HCEC 1CT (cell line): ENCODE data around the gene MSI2.
"Not testable (repeated sequence)": the region's sequence is repeated elsewhere in the genome, so short reads cannot be mapped to it uniquely, and the experiment has no call there.

Experiments used
- DNase-seq: peaks from one replicate; pipeline ENCODE4 v3.0.0-alpha.2; 2017

Gene MSI2

DNA sequence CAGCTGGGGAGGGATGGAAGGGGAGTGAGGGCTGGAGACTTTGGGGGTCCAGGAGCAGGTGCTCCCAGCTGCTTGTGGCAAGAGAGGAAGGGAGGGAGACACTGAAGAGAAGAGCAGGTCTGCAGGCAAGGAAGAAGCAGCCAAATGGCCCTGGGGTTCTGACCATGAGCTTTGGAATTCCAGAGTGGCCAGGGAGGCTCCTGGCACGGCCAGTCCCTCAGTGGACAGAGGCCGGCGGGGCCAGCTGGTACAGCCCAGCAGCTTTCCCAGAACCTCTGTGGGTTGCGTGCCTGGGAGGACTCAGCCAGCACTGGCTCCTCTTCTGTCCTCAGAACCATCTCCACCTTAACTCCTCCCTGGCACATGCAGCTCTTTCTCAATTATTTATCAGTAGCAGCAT, 233.0 kb downstream of the MSI2 start:
- DNase-seq = no peak

DNA sequence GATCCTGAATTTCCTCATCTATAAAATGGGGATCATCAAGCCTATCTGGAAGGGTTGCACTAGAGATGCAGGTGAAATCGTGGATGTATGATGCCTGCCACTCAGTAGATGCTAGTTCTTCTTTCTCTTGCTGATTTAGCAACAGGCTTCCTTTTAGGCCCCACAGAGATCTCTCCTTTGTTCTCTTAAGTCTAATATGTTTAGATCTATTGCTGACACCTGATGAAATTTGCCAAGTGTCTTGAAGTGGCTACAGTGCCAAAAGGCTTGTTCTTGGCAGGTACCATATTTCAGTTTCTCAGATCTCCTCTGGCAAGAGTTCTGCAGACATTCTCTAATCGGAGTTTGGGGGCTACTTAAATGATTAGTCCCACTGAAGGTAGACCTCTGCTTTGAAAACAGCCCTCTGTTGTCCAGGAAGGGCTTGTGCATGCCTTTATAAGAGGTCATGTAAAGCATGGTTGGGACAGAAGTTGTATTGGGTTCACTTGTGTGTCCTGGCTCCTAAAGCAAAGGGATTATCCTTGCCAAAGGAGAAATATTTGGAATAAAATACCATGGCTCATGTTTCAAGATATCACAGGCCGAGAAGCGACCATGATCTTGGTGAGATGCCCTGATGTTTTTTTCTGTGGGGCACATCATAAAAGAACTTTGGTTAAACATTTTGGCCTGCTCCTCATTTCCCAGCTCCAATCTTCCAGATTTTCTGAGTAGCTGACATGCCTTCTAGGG, 234.0 kb downstream of the MSI2 start:
- DNase-seq = no peak

DNA sequence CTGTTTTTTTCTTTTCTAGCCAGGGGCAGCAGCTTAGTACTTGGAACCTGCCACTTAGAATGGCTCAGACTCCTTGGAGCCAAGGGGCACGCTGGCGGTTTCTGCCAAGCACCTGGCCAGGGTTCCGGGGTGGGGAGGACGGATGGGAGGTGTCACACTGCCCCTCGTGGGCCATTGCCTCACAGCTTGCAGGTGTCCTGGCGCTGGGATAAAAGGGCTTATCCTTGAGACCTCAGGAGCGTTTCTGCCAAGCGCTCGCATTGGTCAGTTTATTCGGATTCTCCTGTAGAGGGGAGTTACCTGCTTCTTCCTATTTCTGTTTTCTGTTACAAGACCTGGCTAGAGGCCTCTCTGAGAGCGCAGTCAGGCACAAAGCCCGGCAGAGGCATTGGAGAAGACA, 234.6 kb downstream of the MSI2 start:
- DNase-seq = no peak

DNA sequence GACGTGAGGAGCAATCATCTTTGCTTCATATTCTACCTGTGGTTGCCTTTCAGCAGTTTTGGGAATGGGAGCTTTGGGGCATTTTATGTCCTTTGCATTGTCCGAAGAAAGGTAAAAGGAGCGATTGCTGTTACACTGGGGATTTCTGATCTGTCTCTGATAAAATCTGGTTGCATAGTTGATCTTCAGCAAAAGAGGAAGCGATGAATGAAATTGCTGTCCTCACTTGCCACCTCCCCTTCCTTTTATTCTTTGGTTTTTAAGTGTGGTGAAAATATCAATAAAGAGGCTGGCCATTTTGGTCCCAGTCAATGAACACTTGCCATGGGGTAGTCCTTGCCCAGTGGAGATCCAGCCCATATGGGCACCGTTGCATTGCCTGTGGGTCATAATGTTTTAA, 236.8 kb downstream of the MSI2 start:
- DNase-seq = no peak

DNA sequence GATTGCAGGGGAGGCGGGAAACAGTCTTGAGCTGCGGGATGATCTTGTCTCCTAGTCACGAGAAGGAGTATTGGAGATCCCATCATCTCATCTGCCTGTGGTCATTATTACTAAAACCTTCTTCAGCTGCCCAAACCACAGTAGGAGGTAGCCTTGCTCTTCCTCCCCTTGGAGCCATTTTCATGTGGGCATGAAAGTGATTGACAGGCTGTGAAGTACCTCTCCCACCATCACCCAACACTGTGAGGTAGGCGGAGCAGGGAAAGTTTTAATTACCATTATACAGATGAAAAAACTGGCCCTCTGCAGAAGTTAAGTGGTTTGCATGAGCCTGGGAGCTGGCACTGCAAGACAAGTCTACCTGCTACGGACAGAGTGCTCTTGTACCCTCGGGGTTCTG, 237.3 kb downstream of the MSI2 start:
- DNase-seq = no peak

DNA sequence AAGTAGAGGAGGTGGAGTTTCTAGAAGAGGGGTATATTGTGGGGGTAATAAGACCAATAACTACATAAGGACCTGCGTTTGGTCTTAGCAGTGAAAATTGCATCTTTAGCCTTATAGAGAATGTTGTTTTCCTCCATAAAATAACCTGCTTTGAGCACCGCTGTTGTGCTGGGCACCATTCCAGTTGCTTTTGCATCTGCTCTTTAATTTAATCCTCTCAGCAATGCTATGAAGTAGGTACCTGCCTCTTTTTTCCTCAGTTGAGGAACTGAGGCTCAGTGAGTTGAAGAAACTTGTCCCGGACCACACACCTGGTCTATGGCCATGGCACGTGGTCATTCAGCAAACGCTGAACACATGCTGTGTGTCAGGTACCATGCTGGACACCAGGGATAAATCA, 238.1 kb downstream of the MSI2 start:
- no peak for DNase-seq

DNA sequence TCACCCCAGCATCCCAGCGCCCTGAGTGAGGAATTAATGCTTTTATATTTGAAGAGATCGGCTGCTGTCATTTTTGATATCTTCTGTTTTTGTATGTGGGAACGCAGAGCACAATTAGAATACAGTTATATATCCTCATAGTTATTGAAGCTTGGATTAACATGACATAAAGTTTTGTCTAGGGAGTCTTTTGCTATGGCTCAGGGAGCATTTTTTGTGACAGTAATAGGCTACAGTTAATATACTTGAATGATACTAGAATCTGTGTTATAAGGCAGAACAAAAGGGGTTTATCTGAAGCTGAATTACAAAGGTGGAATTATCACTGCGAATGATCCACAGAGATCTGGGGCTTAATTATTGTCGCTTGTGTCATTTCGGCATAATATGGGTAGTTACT, 239.4 kb downstream of the MSI2 start:
- DNase-seq = no peak

DNA sequence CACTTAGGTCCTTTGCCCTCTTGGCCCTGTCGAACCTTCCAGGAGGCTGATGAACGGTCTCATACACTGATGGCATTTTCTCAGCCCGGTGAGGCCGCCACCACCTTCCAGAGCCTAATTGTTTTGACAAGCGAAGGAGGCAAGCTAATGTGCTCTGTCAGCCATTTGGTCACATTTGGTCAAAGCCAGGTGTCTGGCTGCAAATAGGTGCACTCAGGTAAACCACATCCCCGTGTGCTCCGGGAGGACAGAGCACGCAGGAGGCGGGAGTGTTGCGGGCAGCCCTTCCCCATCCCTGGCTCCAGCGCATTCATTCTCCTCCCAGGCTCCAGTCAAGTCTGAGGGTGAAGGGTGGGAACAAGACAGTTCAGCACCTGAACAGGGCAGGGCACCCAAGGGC, 240.1 kb downstream of the MSI2 start:
- no peak for DNase-seq

DNA sequence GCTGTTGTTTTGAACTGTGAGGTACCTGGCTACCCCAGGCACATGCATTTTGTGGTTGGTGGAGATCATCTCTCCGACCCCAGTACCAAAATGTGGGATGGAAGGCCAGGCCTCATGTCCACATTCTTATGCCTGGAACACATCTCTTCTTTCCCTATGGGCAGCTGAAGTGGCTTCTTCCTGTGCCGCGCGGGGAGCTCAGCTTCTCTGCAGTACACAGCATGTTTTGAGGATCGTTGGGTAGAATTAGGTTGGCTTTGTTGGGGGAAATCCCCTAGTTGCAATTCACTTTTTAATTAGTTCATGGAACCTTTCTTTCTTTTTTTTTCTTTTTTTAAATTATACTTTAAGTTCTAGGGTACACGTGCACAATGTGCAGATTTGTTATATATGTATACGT, 242.1 kb downstream of the MSI2 start:
- DNase-seq = no peak

DNA sequence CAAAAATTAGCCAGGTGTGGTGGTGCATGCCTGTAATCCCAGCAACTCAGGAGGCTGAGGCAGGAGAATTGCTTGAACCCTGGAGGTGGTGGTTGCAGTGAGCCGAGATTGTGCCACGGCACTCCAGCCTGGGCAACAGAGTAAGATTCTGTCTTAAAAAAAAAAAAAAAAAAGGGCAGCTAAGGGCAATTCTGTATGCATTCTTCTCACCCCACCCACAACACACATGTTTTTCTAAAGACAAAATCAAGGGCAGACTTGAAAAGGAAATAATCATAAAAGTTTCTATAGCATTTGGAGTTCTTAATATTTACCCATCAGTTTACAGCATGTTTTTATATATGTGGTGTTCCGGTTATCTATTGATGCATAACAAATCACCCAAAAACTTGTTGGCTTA, 242.9 kb downstream of the MSI2 start:
- not testable (repeated sequence) for DNase-seq

DNA sequence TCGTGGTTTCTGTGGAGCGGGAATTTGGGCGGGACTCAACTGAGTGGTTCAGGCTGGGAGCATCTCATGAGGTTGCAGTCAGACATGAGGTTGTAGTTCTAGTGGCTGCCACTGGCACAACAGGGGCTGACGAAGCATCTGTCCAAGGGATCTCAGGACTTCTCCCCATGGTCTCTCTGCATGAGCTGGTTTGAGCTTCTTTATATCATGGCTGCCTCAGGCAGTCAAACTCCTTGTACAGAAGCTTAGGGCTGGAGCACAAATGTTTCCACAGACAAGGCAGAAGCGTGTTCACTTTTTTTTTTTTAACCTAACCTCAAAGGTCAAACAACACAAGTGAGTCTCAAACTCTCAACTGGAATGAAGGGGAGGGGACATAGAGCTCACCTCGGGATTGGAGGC, 243.3 kb downstream of the MSI2 start:
- no peak for DNase-seq

DNA sequence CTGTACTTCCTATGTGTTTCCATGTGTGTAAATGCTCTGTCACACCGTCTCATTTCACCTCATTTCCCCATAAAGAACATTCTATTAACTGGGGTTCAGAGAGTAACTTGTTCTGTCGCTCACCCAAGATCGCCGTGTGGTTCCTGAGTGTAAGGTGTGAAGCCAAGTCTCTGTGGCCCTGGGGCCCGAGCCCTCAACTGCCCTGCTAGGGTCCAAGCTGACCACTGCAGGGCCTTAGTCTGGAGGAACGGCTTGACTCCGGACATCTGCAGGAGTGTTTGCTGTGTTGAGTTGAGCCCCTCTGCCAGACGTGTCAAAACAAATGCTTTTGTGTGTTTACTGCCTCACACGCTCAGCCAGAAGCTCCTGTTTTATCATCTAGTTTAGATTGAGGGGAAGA, 244.7 kb downstream of the MSI2 start:
- DNase-seq = no peak

DNA sequence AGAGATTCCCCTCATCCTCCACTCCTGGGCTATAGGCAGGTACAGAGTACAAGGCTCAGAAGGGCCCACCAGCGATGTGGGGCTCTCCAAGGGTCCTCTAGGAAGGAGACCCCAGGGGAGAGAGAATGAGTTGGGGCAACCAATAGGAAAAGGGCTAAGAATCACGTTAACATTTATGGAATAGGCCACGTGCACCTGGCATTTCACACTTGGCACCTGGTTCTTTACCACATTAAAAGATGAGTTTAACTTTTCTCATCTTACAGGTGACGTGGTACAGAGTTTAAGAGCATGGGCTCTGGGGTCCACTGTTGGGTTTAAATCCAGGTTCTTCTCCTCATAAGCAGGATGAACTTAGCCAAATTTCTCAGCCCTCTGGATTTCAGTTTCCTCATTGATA, 245.7 kb downstream of the MSI2 start:
- DNase-seq = no peak

DNA sequence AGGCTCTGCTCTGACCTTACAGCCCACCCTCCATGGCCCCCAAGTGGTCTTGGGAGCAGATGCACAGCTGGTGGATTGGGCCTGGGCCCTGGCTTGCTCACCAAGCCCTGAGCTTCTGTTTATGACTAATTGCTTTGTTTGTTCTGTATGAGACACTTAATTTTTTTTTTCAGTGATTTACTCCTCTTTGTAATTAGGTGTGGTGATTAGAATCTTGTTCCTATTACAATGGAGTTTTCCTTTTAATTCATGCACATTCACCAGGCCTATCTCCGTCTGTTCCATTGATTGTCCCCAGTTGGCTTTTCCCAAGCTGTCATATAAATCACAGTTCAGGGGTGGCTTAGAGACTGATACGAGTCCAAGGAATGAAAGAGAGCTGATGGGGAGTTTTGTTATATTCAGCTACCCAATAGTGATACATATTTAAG, 246.5 kb downstream of the MSI2 start:
- DNase-seq = no peak

DNA sequence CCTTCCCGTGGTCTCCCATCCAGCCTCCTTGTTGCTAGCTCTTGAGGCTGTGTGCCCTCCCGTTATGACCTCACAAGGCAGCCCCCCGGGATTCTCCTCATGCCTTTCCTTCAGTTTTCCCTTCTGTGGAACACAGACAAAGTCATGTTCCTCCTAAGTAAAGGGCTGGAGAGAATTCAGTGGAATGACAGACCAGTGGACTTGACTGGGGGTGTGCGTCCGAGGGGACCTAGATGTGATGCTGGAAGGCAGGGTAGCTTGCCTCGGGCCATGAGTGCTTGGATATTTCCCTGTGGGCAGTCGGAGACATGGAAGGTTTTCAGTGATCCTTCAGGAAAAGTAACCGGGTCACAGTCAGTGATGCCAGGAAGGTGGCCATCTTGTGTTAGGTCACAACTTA, 247.9 kb downstream of the MSI2 start:
- no peak for DNase-seq

DNA sequence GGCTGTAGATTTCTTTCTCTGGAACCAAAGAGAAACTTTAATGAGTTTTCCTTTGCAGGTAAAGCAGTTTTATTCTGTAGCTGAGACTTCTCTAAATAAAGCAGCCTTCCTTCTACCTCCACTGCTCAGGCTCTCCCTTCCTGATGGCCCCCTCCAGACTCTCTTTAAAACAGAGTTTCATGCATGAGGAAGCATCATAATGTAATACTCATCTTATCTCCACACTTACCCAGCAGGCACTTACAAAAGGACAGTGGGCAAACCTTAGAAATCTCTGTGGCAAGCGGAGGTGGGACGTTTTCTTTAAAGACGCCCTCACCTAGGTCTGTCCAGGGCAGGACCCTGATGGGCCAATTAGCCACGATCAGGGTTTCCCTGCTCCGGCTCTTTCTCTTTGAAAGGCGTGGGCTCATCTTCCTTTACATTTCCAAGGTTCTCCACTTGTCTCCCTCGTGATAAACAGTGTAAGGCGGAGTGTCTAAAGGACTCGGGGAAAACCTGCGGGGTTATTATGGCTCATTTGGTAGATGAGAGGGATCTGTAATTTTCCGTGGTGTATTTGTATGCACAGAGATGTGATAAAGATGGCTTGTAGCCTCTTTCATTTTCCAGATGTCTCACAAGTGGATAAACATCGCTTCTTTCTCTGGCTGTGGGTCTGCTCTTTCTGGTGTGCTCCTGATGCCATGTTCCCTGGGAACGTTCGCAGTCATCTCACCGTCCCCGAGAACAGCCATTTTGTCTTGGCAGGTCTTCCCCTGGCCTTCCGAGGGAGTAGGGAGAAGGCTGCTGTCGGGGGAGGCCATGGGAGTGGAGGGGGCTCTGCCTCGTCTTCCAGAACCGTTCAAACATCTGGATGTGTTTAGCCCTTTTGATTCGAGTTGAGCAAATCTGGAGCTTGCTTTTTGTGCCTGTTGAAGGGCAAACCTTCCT, 249.8 kb downstream of the MSI2 start:
- DNase-seq = no peak

DNA sequence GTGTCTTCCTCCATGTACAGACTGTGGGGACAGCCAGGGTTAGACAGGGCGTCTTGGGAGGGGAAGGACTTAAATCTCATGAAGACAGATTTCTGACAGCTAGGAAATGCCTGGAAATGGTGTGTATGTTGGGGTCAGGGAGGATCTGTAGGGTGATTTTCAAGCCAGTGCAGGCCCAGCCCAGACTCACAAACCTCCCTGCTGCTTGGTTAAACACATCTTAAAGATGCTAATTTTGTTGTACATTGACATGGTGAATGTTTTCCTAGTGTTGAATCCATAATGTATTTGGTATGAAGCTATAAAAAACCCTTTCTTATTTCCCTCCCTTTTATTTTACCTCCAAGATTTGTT, 250.4 kb downstream of the MSI2 start:
- DNase-seq = no peak

DNA sequence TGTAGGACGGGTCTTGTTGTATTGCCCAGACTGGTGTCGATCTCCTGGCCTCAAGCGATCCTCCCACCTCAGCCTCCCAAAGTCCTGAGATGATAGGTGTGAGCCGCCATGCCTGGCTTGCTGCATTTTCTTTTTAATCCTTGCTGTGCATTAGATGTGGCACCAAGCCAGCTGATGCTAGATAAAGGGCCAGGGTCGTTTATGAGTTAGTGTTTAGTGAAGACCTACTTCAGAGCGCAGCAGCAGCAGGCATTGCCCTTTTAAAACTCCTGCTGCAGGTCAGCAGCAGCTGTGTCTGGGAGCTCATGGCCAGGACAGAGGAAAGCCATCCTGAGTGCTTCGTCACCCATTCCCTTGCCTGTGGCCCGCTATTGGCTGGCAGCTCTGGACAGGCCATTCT, 251.5 kb downstream of the MSI2 start:
- DNase-seq = no peak

DNA sequence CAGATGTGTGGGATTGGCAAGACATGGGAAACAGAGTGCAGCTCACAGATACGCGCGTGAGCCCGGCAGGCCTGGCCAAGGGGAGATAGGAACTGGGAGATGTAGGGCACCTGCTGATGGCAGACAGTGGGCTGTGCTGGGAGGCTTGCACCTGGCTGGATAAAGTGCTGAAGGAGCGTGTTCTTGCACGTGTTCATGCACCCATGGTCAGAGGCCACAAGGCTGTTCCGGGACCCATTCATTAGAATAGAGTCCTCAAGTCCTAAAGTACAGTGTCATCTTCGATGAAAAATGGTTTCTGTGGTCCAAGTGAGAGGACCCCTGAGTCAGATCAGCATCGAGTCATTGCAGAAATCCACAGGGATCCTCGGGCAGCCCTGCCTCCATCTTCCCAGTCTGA, 252.3 kb downstream of the MSI2 start:
- DNase-seq = no peak

DNA sequence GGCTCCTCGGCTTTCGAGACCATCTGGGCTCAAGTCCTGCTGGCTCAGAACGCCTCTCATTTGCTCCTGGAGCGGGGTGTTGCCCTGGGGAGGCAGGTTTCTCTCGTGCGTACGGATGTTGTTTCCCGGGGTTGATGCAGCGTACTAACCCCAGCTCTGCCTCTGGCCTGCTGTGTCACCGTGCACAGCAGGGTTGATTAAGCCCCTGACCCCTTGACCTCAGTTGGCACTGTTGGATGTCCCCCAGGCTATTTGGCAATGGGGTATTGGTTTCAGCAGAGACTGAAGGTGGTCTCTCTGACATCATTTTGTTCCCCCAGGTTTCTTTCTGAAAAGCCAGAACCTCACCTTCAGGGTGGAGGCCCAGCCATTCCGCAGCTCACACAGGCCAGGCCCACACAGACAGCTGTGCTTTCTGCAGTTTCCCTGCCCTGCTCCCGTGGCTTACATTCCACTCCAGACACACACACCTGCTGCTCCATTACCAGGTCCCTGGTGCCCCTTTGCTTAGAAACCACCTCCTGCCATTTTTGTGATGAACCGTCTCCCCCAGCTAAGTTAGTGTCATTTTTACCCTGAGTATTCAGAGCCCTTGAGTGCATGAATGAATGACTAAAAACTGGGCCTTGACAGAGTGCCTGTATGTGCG, 255.3 kb downstream of the MSI2 start:
- DNase-seq = no peak

DNA sequence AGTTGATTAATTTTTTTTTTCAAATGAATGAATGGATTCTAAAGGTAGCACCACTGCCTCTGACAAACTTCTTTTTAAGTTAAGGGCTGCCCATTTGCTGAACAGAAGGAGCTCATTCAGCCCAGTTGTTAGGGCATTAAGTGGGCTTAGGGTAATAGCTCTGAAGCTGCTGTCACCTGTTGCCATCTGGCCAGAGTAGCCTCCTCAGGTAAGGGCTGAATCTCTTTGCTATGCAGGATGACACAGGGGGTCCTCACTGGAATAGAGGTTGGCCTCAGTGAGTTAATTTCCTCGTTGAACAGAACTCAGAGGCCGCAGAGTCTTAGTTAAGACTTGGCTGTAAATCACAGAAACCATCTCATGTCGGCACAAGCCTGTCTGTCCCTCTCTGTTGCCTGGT, 255.9 kb downstream of the MSI2 start:
- no peak for DNase-seq

DNA sequence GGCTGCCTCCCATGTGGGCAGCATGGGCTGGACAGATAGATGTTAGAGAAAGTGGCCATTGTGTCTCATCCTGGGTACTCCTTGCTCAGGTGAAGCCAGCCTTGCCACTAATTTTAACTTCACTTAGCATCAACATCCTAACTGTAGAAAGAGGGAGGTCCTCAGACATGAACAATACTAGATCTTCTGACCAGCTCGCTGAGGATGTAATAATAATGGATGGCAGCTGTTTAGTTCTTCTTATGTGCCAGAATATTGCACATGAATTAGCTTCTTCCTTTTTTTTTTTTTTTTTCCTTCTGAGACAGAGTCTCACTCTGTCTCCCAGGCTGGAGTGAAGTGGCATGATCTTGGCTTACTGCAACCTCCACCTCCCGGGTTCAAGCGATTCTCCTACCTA, 256.4 kb downstream of the MSI2 start:
- DNase-seq = no peak

DNA sequence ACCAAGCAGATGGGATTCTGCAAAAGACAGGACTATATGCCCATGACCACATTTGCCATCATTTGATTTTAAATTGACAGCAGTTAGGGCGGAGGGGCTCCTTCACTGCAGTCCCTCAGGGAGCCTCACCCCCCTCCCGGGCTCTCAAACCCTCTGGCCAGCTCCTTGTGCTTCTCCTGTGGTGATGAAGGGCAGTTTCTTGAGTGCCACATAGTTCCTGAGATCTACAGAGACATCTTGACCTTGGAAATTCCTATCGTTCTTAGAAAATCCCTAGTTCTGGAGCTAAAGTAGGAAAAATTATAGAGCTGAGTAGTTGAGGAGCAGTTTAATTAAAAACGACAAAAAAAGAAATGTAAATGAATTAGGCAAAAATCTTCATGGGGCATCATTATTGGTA, 257.2 kb downstream of the MSI2 start:
- DNase-seq = no peak

DNA sequence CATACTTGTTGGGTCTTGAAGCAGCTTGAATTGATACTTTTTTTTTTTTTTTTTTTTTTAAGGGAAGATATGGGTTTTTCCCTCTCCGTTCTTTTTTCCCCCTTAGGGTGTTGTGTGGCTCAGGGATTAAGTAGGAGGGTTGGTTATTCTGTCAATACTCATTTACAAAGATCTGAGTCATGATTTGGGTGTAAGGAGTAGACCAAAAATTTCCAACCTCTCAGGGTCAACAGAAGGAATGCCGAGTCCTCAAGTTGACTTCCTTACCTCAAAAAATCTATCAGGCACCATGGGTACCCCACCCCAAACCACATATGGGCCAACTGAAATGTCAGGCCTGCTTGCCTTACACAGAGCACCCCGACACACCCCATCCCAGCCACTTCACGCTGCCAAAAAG, 258.3 kb downstream of the MSI2 start:
- no peak for DNase-seq
